ENCODE results near the gene NKIRAS2.

NKIRAS2 gene

GRCh38 chr17:41982026-41982760, 37.7 kb upstream of the NKIRAS2 start:
- no peak; the same call in 2 of the 3 replicates for ATAC-seq
- TF ChIP-seq ZNF565 (CRISPR knock-in tag; conservative IDR thresholded peaks at IDR 0.05; ENCODE audit: low read depth) = no peak
- no peak for TF ChIP-seq ZC3H10 (CRISPR knock-in tag; IDR thresholded peaks at IDR 0.05)
- no peak for TF ChIP-seq PPARA (CRISPR knock-in tag; IDR thresholded peaks at IDR 0.05; ENCODE audit: borderline replicate concordance)
- TF ChIP-seq SNAI2 (CRISPR knock-in tag; IDR thresholded peaks at IDR 0.05) = no peak
- no peak for TF ChIP-seq TCF4 (CRISPR knock-in tag; IDR thresholded peaks at IDR 0.05; ENCODE audit: borderline replicate concordance)
- no peak for TF ChIP-seq ZNF70 (CRISPR knock-in tag; IDR thresholded peaks at IDR 0.05)
- TF ChIP-seq, protein P1, sequence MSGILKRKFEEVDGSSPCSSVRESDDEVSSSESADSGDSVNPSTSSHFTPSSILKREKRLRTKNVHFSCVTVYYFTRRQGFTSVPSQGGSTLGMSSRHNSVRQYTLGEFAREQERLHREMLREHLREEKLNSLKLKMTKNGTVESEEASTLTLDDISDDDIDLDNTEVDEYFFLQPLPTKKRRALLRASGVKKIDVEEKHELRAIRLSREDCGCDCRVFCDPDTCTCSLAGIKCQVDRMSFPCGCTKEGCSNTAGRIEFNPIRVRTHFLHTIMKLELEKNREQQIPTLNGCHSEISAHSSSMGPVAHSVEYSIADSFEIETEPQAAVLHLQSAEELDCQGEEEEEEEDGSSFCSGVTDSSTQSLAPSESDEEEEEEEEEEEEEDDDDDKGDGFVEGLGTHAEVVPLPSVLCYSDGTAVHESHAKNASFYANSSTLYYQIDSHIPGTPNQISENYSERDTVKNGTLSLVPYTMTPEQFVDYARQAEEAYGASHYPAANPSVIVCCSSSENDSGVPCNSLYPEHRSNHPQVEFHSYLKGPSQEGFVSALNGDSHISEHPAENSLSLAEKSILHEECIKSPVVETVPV (CRISPR knock-in tag; IDR thresholded peaks at IDR 0.05) = no peak

DNA sequence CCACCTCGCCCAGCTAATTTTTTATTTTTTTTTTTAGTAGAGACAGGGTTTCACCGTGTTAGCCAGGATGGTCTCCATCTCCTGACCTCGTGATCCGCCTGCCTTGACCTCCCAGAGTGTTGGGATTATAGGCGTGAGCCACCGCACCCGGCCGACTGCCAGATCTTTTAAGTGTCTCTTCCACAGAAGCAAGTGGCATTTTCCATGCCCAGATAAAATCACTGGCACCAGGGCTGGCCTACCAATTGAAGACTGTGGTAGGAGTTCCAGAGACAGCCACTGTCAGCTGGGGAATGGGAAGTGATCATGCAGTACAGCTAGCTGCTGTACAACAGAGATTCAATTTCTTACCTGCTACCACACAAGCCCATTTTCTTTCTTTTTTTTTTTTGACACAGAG, 35.4 kb upstream of the NKIRAS2 start:
- TF ChIP-seq TCF4 (CRISPR knock-in tag; IDR thresholded peaks at IDR 0.05; ENCODE audit: borderline replicate concordance) = no peak
- no peak for TF ChIP-seq GLIS3 (CRISPR knock-in tag; IDR thresholded peaks at IDR 0.05)
- TF ChIP-seq, protein P1 (CRISPR knock-in tag; IDR thresholded peaks at IDR 0.05) = no peak
- TF ChIP-seq ESRRG (CRISPR knock-in tag; IDR thresholded peaks at IDR 0.05) = no peak
- TF ChIP-seq PPARA (CRISPR knock-in tag; IDR thresholded peaks at IDR 0.05; ENCODE audit: borderline replicate concordance) = no peak
- TF ChIP-seq ZC3H10 (CRISPR knock-in tag; IDR thresholded peaks at IDR 0.05) = no peak
- TF ChIP-seq SNAI2 (CRISPR knock-in tag; IDR thresholded peaks at IDR 0.05) = no peak
- no peak for TF ChIP-seq ZNF8 (CRISPR knock-in tag; IDR thresholded peaks at IDR 0.05)
- TF ChIP-seq OSR1 (CRISPR knock-in tag; IDR thresholded peaks at IDR 0.05) = no peak
- no peak for TF ChIP-seq ZFP30 (CRISPR knock-in tag; IDR thresholded peaks at IDR 0.05)
- TF ChIP-seq, protein P2, sequence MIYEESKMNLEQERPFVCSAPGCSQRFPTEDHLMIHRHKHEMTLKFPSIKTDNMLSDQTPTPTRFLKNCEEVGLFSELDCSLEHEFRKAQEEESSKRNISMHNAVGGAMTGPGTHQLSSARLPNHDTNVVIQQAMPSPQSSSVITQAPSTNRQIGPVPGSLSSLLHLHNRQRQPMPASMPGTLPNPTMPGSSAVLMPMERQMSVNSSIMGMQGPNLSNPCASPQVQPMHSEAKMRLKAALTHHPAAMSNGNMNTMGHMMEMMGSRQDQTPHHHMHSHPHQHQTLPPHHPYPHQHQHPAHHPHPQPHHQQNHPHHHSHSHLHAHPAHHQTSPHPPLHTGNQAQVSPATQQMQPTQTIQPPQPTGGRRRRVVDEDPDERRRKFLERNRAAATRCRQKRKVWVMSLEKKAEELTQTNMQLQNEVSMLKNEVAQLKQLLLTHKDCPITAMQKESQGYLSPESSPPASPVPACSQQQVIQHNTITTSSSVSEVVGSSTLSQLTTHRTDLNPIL (CRISPR knock-in tag; IDR thresholded peaks at IDR 0.05; ENCODE audit: low read depth) = no peak
- no peak for TF ChIP-seq TOX (CRISPR knock-in tag; IDR thresholded peaks at IDR 0.05; ENCODE audit: borderline replicate concordance)
- no peak for TF ChIP-seq PATZ1 (CRISPR knock-in tag; IDR thresholded peaks at IDR 0.05; ENCODE audit: borderline replicate concordance)
- no peak for TF ChIP-seq RARB (CRISPR knock-in tag; IDR thresholded peaks at IDR 0.05)
- TF ChIP-seq CSDC2 (CRISPR knock-in tag; IDR thresholded peaks at IDR 0.05) = no peak
- no peak for TF ChIP-seq ZNF70 (CRISPR knock-in tag; IDR thresholded peaks at IDR 0.05)
- TF ChIP-seq ISL1 (CRISPR knock-in tag; IDR thresholded peaks at IDR 0.05) = no peak
- TF ChIP-seq BACH2 (CRISPR knock-in tag; IDR thresholded peaks at IDR 0.05; ENCODE audit: borderline replicate concordance) = no peak
- TF ChIP-seq, protein P3, sequence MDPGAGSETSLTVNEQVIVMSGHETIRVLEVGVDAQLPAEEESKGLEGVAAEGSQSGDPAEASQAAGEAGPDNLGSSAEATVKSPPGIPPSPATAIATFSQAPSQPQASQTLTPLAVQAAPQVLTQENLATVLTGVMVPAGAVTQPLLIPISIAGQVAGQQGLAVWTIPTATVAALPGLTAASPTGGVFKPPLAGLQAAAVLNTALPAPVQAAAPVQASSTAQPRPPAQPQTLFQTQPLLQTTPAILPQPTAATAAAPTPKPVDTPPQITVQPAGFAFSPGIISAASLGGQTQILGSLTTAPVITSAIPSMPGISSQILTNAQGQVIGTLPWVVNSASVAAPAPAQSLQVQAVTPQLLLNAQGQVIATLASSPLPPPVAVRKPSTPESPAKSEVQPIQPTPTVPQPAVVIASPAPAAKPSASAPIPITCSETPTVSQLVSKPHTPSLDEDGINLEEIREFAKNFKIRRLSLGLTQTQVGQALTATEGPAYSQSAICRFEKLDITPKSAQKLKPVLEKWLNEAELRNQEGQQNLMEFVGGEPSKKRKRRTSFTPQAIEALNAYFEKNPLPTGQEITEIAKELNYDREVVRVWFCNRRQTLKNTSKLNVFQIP (CRISPR knock-in tag; IDR thresholded peaks at IDR 0.05; ENCODE audit: borderline replicate concordance, low read depth) = no peak
- TF ChIP-seq ARNTL (CRISPR knock-in tag; IDR thresholded peaks at IDR 0.05; ENCODE audit: borderline replicate concordance, low read depth) = no peak
- ATAC-seq = no peak

- no peak for ATAC-seq
Observed at GRCh38 chr17:41985919-41986318, 34.0 kb upstream of the NKIRAS2 start.

More at GRCh38 chr17:41985919-41986318, 34.0 kb upstream of the NKIRAS2 start:
- TF ChIP-seq RARB (CRISPR knock-in tag; IDR thresholded peaks at IDR 0.05) (no peak), ZC3H10 (CRISPR knock-in tag; IDR thresholded peaks at IDR 0.05) (no peak), TOX (CRISPR knock-in tag; IDR thresholded peaks at IDR 0.05; ENCODE audit: borderline replicate concordance) (no peak), ZNF565 (CRISPR knock-in tag; conservative IDR thresholded peaks at IDR 0.05; ENCODE audit: low read depth) (no peak), TSHZ2 (CRISPR knock-in tag; IDR thresholded peaks at IDR 0.05) (no peak), ESRRG (CRISPR knock-in tag; IDR thresholded peaks at IDR 0.05) (no peak), ZFP30 (CRISPR knock-in tag; IDR thresholded peaks at IDR 0.05) (no peak), SNAI2 (CRISPR knock-in tag; IDR thresholded peaks at IDR 0.05) (no peak), ARNTL (CRISPR knock-in tag; IDR thresholded peaks at IDR 0.05; ENCODE audit: borderline replicate concordance, low read depth) (no peak), TCF4 (CRISPR knock-in tag; IDR thresholded peaks at IDR 0.05; ENCODE audit: borderline replicate concordance) (no peak)
- TF ChIP-seq, protein P3 (CRISPR knock-in tag; IDR thresholded peaks at IDR 0.05; ENCODE audit: borderline replicate concordance, low read depth) = no peak
